HT1080 (cell line): ENCODE data around the gene CLN6. TPM values are rescaled to one million over a fixed set of nuclear protein-coding genes. Genes with fewer than 3 reads are reported as not detected.
"Not testable (repeated sequence)": the region's sequence is repeated elsewhere in the genome, so short reads cannot be mapped to it uniquely, and the experiment has no call there.

Source experiments
- DNase-seq: peaks from one replicate; pipeline ENCODE4 v3.0.0-alpha.2; 2015; ENCODE audit warnings: low read depth
- total RNA-seq: library from RNA; depleted of rRNA; stranded (reverse); fragments of >200 nt; shearing (Covaris generic); gene quantifications from 2 replicates; pipeline ENCODE4 v1.2.3, GENCODE V29; 2014

CLN6 gene
- total RNA-seq, 1 experiment from 2014 or later = 62.8 TPM

GRCh38 chr15:68224108-68224507, 5.4 kb downstream of the CLN6 start:
- DNase-seq = no peak

GRCh38 chr15:68223171-68223570, 6.4 kb downstream of the CLN6 start:
- no peak for DNase-seq

GRCh38 chr15:68222432-68222743, 7.1 kb downstream of the CLN6 start:
- not testable (repeated sequence) for DNase-seq

GRCh38 chr15:68221530-68222431, 7.7 kb downstream of the CLN6 start:
- not testable (repeated sequence) for DNase-seq

- no peak for DNase-seq
Observed at GRCh38 chr15:68220967-68221366, 8.6 kb downstream of the CLN6 start.

- DNase-seq = no peak
Observed at GRCh38 chr15:68220489-68220888, 9.0 kb downstream of the CLN6 start.

- DNase-seq = no peak
Observed at GRCh38 chr15:68218847-68219798, 10.4 kb downstream of the CLN6 start.

GRCh38 chr15:68218331-68218730, 11.2 kb downstream of the CLN6 start:
- DNase-seq = no peak

- no peak for DNase-seq
Observed at GRCh38 chr15:68217341-68217740, 12.2 kb downstream of the CLN6 start.

- DNase-seq = no peak
Observed at GRCh38 chr15:68214838-68215254, 14.7 kb downstream of the CLN6 start.

GRCh38 chr15:68213991-68214837, 15.3 kb downstream of the CLN6 start:
- no peak for DNase-seq

GRCh38 chr15:68213491-68213845, 16.1 kb downstream of the CLN6 start:
- not testable (repeated sequence) for DNase-seq

GRCh38 chr15:68211656-68212320, 17.7 kb downstream of the CLN6 start:
- DNase-seq = no peak

- DNase-seq = no peak
Observed at GRCh38 chr15:68210821-68211655, 18.5 kb downstream of the CLN6 start.

- no peak for DNase-seq
Observed at GRCh38 chr15:68210409-68210756, 19.1 kb downstream of the CLN6 start.

GRCh38 chr15:68209735-68210408, 19.7 kb downstream of the CLN6 start:
- DNase-seq = peak; percentile 16

GRCh38 chr15:68209272-68209671, 20.3 kb downstream of the CLN6 start:
- DNase-seq = no peak

- DNase-seq = no peak
Observed at GRCh38 chr15:68208636-68209240, 20.8 kb downstream of the CLN6 start.

- DNase-seq = no peak
Observed at GRCh38 chr15:68208136-68208535, 21.4 kb downstream of the CLN6 start.
